K562 (cell line): ENCODE data around the gene ZNF787. TPM values are rescaled to one million over a fixed set of nuclear protein-coding genes. Genes with fewer than 3 reads are reported as not detected.

Source experiments
- ATAC-seq: fragments of 200-7000 bp; cut with Tn5 transposase; 3 replicates; pipeline ENCODE4 v1.9.1; 2020; ENCODE audit warnings: moderate library complexity
- BruUV-seq: library from RNA; stranded (reverse); fragments of 400-500 nt; replicated peaks from 2 replicates; lab custom pipeline; 2021; lab: Mats Ljungman, UMichigan
- CTCF ChIA-PET: fragments of 300-600 bp; formaldehyde crosslinking; extraction: SDS; loops from one replicate; lab custom pipeline; 2021; ENCODE audit warnings: low intra/inter-chr PET ratio; lab: Yijun Ruan, JAX
- POLR2A ChIA-PET: fragments of 300-600, 350-650 bp; sonication (Branson Sonifier 250); formaldehyde crosslinking; extraction: SDS; loops from one replicate; lab custom pipeline; 2021; ENCODE audit warnings: antibody characterized with exemption, inconsistent platforms; lab: Yijun Ruan, JAX
- DNase-seq, 4 experiments: peaks; one replicate each; pipeline versions ENCODE4 v3.0.0 to v3.0.0-alpha.2; 2011 to 2018; ENCODE audit warnings: low spot score in 3 of 4, mixed read lengths in 3 of 4; ENCODE audit errors: extremely low read depth in 1 of 4
- FAIRE-seq: peaks from 2 replicates; lab custom pipeline; 2011; peaks lifted over from hg19 to GRCh38; lab: Jason Lieb, UNC
- H2AFZ ChIP-seq: 2 replicates; pipeline ENCODE4 v1.6.0; 2011; ENCODE audit warnings: low read depth, low read length, control low read depth, inconsistent platforms
- H3K27ac ChIP-seq: fragments of 200-600 bp; 3 replicates; pipeline ENCODE4 v1.8.0; 2011; ENCODE audit warnings: low read depth, mild to moderate bottlenecking, control low read depth, inconsistent platforms, low read length, moderate library complexity, mixed read lengths; ENCODE audit errors: extremely low read depth
- H3K27me3 ChIP-seq, 2 experiments: fragments of 300-600 bp in 1 of 2; 2 replicates in 1 of 2; 3 replicates in 1 of 2; pipeline versions ENCODE4 v1.6.0 to v1.8.0; 2011; ENCODE audit warnings: inconsistent platforms in 2 of 2, low read length in 2 of 2, mild to moderate bottlenecking in 1 of 2, mixed read lengths in 1 of 2, moderate library complexity in 1 of 2; ENCODE audit not compliant: control insufficient read depth in 2 of 2, insufficient read depth in 2 of 2
- H3K36me3 ChIP-seq: fragments of 300-600 bp; 3 replicates; pipeline ENCODE4 v1.8.0; 2011; ENCODE audit warnings: mild to moderate bottlenecking, low read length, inconsistent platforms; ENCODE audit not compliant: control insufficient read depth, insufficient read depth
- H3K4me1 ChIP-seq, 2 experiments: fragments of 200-600 bp in 1 of 2; replicated peaks in 1 of 2; 2 replicates in 1 of 2; 3 replicates in 1 of 2; pipeline versions ENCODE4 v1.5.1 to v1.8.0; 2011; ENCODE audit warnings: inconsistent platforms in 2 of 2, low read length in 2 of 2, mild to moderate bottlenecking in 1 of 2, mixed read lengths in 1 of 2, moderate library complexity in 1 of 2; ENCODE audit not compliant: control insufficient read depth in 2 of 2, insufficient read depth in 2 of 2
- H3K4me2 ChIP-seq: 2 replicates; pipeline ENCODE4 v1.6.1; 2011; ENCODE audit warnings: low read length, control low read depth, inconsistent platforms, mixed read lengths; ENCODE audit not compliant: insufficient read depth
- H3K4me3 ChIP-seq: fragments of 200-600 bp; sonication (generic), shearing (Covaris generic); 2 replicates; pipeline ENCODE4 v1.5.1; 2016; ENCODE audit warnings: control low read depth, inconsistent platforms
- H3K79me2 ChIP-seq: fragments of 200-600 bp; 3 replicates; pipeline ENCODE4 v1.8.0; 2011; ENCODE audit warnings: low read length, inconsistent platforms; ENCODE audit not compliant: control insufficient read depth, insufficient read depth
- H3K9ac ChIP-seq, 2 experiments: 2 replicates each; pipeline versions ENCODE4 v1.6.0 to v1.6.1; 2011; ENCODE audit warnings: low read depth in 2 of 2, low read length in 2 of 2, control low read depth in 1 of 2, inconsistent platforms in 1 of 2, mild to moderate bottlenecking in 1 of 2, mixed read lengths in 1 of 2; ENCODE audit not compliant: insufficient read depth in 1 of 2
- H3K9me1 ChIP-seq: one replicate; pipeline ENCODE4 v1.6.0; 2011; ENCODE audit warnings: inconsistent platforms, mild to moderate bottlenecking, low read length, moderate library complexity; ENCODE audit not compliant: control insufficient read depth, insufficient read depth
- H3K9me3 ChIP-seq: replicated peaks from 2 replicates; pipeline ENCODE4 v1.5.1; 2011; ENCODE audit warnings: low read depth, low read length, inconsistent platforms; ENCODE audit not compliant: control insufficient read depth, insufficient read depth
- H4K20me1 ChIP-seq: replicated peaks from 2 replicates; pipeline ENCODE4 v1.6.1; 2011; ENCODE audit warnings: low read length, inconsistent platforms, mixed read lengths; ENCODE audit not compliant: control insufficient read depth, insufficient read depth
- MAFG ChIP-seq: fragments of 450-650 bp; conservative IDR thresholded peaks from 2 replicates; pipeline ENCODE4 v1.6.1; 2016; ENCODE audit warnings: missing genetic modification characterization, missing compliant biosample characterization
- MAZ ChIP-seq, 2 experiments: fragments of 450-650 bp in 1 of 2; sonication (generic) in 1 of 2; formaldehyde crosslinking; IDR thresholded peaks in 1 of 2; conservative IDR thresholded peaks in 1 of 2; 2 replicates each; pipeline versions ENCODE4 v1.4.0 to v1.5.0; 2020; ENCODE audit warnings: mild to moderate bottlenecking in 1 of 2, missing genetic modification reagents in 1 of 2
- PHF8 ChIP-seq: fragments of 200-600 bp; sonication (generic); IDR thresholded peaks from 2 replicates; pipeline ENCODE4 v1.6.1; 2012; ENCODE audit warnings: mixed run types, mild to moderate bottlenecking, inconsistent platforms, low read length, moderate library complexity, borderline replicate concordance
- PTBP1 ChIP-seq: fragments of 200-400 bp; formaldehyde crosslinking; IDR thresholded peaks from 2 replicates; pipeline ENCODE4 v1.6.1; 2017; ENCODE audit warnings: low read depth, low read length
- SRSF3 ChIP-seq: fragments of 200-400 bp; formaldehyde crosslinking; IDR thresholded peaks from 2 replicates; pipeline ENCODE4 v1.6.1; 2016; ENCODE audit warnings: mild to moderate bottlenecking, low read length, moderate library complexity; ENCODE audit not compliant: insufficient read depth
- TAL1 ChIP-seq: fragments of 450-650 bp; IDR thresholded peaks from 2 replicates; pipeline ENCODE4 v1.6.1; 2016; ENCODE audit warnings: mild to moderate bottlenecking
- ZNF232 ChIP-seq: sonication (generic); formaldehyde crosslinking; IDR thresholded peaks from 2 replicates; pipeline ENCODE4 v1.8.0; 2022; ENCODE audit warnings: mild to moderate bottlenecking, missing genetic modification reagents
- ZNF274 ChIP-seq: IDR thresholded peaks from 2 replicates; pipeline ENCODE4 v1.6.1; 2011; ENCODE audit warnings: low read depth, mild to moderate bottlenecking, low read length, moderate library complexity, borderline replicate concordance
- ZNF75A ChIP-seq: fragments of 450-650 bp; formaldehyde crosslinking; IDR thresholded peaks from 2 replicates; pipeline ENCODE4 v1.4.0; 2020; ENCODE audit warnings: mild to moderate bottlenecking
- WGBS: fragments of 100-300 bp; shearing (Covaris generic); methylation state at CpG from one replicate; pipeline ENCODE4 v1.1.6; 2016; ENCODE audit warnings: low coverage, mixed read lengths; ENCODE audit not compliant: insufficient coverage; ENCODE audit errors: missing lambda C conversion rate; 5-methylcytosine and 5-hydroxymethylcytosine counted together
- in situ Hi-C: fragments of 300-500 bp; cut with MboI; formaldehyde crosslinking; loops from 4 replicates; pipeline ENCODE4 v1.15.0; 2018; ENCODE audit warnings: inconsistent platforms, mixed read lengths
- intact Hi-C: fragments of 100-400 bp; cut with micrococcal nuclease; formaldehyde crosslinking; loops from 2 replicates; pipeline ENCODE4 v1.14.2; 2022
- polyA plus RNA-seq, 8 experiments: library from polyadenylated mRNA; depleted of rRNA in 4 of 8; stranded (reverse) in 5 of 8; unstranded in 3 of 8; fragments of >200 nt; fragmentation: Nextera tagmentation in 2 of 8; fragmentation: Illumina TruSeq in 1 of 8; extraction: Ambion mirVana in 2 of 8; extraction: Trizol in 1 of 8; gene quantifications; 2 replicates each; pipeline versions ENCODE4 v1.2.1 to v1.2.3, GENCODE V29; 2011 to 2014; ENCODE audit warnings: inconsistent platforms in 1 of 8, missing spikeins in 1 of 8
- total RNA-seq, 7 experiments: library from RNA; depleted of rRNA in 6 of 7; stranded (reverse); fragments of >200 nt in 6 of 7; fragmentation: Illumina TruSeq in 2 of 7; extraction: Trizol in 2 of 7; gene quantifications; 2 replicates each; pipeline versions ENCODE4 v1.2.1 to v1.2.3, GENCODE V29; 2011 to 2021; ENCODE audit warnings: low replicate concordance in 1 of 7
- TF ChIP-seq, protein P1 (sequence below): fragments of 250-450 bp; sonication (Bioruptor Pico); IDR thresholded peaks from 2 replicates; pipeline ENCODE4 v1.4.0; 2020

The ZNF787 gene
- total and polyA plus RNA-seq, 9 of the 15 experiments (the other 6 are each of a cell fraction or from before 2014, with no cell fraction given) = 0.45 to 77.6 (median 7.3) TPM

DNA sequence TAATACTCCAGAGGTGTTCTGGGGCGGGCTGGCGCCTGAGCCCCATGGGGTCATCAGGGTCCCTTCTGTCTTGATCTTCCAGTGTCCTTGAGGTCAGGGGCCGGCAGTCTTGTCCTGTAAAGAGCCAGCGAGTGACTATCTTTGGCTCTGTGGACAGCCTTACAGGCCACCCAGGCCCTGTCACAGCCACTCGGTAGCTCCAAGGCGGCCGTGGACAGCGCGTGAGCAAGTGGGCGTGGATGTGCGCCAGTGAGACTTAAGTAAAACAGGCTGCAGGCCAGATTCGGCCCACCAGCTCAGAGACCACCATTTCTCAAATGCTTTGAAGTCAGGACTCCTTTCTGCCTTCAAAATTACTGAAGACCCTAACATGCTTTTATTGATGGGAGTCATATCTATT is 23.7 kb upstream of the ZNF787 start:
- Histone ChIP-seq H3K27me3 (no peaks in the 10 kb centered on the region), H3K9ac (peak overlapping the region in 1 of 2 experiments; percentile 14; a peak in 1 of 4 replicates), H4K20me1 (no peaks in the 10 kb centered on the region; the same call in 1 of the 2 replicates), H3K4me3 (no peak overlapping the region), H3K79me2 (peaks cover 40% of the 10 kb centered on the region), H3K36me3 (peaks cover 22% of the 10 kb centered on the region; the same call in 2 of the 3 replicates), H3K27ac (no peak overlapping the region), H3K9me3 (no peaks in the 10 kb centered on the region), H3K4me1 (peaks cover 8 to 17% of the 10 kb centered on the region in 2 experiments), H3K9me1 (no peaks in the 10 kb centered on the region), H2AFZ (no peak overlapping the region), H3K4me2 (no peak overlapping the region)
- TF ChIP-seq TAL1 (no peak), PTBP1 (no peak)
- DNase-seq = no peak
- ATAC-seq = no peak
- BruUV-seq = no TSS peak
- intact Hi-C loops = no loop called here
- POLR2A ChIA-PET = interaction anchor here (0.5 kb wide), 1 partner anchor 1446 kb away, joined by 3 read pairs; no protein-coding TSS in a partner anchor
- 85% methylated on average over 12 of the region's 12 CpGs for WGBS
- in situ Hi-C loops = loop anchor here (25.0 kb wide), 1 partner anchor 983 kb away; the partner anchor contains the start of genes DNAAF3 and TNNI3
- CTCF ChIA-PET = no interaction called here
- FAIRE-seq = no peak

DNA sequence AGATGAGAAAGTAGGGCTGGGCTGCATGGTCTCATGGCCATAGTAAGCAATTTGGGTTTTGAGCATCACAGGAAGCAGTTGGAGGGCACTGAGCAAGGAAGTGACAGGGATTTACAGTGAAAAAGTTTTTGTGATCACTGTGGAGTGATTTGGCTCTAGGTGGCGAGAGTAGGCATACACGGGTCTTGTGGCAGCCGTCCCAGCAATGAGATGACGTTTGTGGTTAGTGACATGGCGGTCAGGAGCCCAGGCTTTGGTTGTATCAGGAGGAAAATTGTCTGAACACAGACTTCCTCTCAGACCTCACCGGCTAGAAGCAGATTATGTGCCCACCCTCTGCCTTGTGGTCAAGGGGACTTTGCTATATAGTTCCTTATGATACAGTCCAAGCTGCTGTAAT is 23.3 kb upstream of the ZNF787 start:
- Histone ChIP-seq H3K79me2 (peaks cover 41% of the 10 kb centered on the region), H3K9ac (no peak overlapping the region; a peak in 1 of 4 replicates), H2AFZ (no peak overlapping the region), H3K9me1 (no peaks in the 10 kb centered on the region), H4K20me1 (no peaks in the 10 kb centered on the region), H3K27ac (no peak overlapping the region), H3K4me2 (no peak overlapping the region), H3K9me3 (no peaks in the 10 kb centered on the region), H3K4me3 (no peak overlapping the region), H3K36me3 (peaks cover 18% of the 10 kb centered on the region; the same call in 2 of the 3 replicates), H3K27me3 (no peaks in the 10 kb centered on the region), H3K4me1 (peaks cover 11 to 18% of the 10 kb centered on the region in 2 experiments)
- no peak for TF ChIP-seq SRSF3
- TF ChIP-seq ZNF232 = no peak
- no peak for TF ChIP-seq ZNF75A (CRISPR knock-in tag)
- TF ChIP-seq PTBP1 = no peak
- TF ChIP-seq, protein P1, sequence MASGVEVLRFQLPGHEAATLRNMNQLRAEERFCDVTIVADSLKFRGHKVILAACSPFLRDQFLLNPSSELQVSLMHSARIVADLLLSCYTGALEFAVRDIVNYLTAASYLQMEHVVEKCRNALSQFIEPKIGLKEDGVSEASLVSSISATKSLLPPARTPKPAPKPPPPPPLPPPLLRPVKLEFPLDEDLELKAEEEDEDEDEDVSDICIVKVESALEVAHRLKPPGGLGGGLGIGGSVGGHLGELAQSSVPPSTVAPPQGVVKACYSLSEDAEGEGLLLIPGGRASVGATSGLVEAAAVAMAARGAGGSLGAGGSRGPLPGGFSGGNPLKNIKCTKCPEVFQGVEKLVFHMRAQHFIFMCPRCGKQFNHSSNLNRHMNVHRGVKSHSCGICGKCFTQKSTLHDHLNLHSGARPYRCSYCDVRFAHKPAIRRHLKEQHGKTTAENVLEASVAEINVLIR (CRISPR knock-in tag) = no peak
- TF ChIP-seq ZNF274 = no peak
- TF ChIP-seq PHF8 = no peak
- no peak for TF ChIP-seq MAFG (tag)
- no peak for TF ChIP-seq MAZ (CRISPR knock-in tag; conservative IDR thresholded peaks at IDR 0.05 in 1 of 2, IDR thresholded peaks at IDR 0.05 in 1 of 2)
- ATAC-seq = no peak
- in situ Hi-C loops (loop anchor here (25.0 kb wide), 1 partner anchor 982 kb away; the partner anchor contains the start of genes DNAAF3 and TNNI3), intact Hi-C loops (no loop called here)
- 62% methylated on average over 6 of the region's 6 CpGs for WGBS
- FAIRE-seq = no peak
- no peak for DNase-seq
- POLR2A ChIA-PET = interaction anchor here (0.5 kb wide), 1 partner anchor 1446 kb away, joined by 3 read pairs; no protein-coding TSS in a partner anchor
- BruUV-seq = no TSS peak
- CTCF ChIA-PET = no interaction called here
